HG03196 (cell line): ENCODE measurements around the gene ZBTB24.
A peak's percentile ranks its signal among the peaks of the same experiment; 100 is the strongest.

Source experiments
- ATAC-seq: cut with Tn5 transposase; IDR thresholded peaks from one replicate; pipeline ENCODE4 v1.9.1; 2021; ENCODE audit not compliant: unreplicated experiment

ZBTB24 gene

DNA sequence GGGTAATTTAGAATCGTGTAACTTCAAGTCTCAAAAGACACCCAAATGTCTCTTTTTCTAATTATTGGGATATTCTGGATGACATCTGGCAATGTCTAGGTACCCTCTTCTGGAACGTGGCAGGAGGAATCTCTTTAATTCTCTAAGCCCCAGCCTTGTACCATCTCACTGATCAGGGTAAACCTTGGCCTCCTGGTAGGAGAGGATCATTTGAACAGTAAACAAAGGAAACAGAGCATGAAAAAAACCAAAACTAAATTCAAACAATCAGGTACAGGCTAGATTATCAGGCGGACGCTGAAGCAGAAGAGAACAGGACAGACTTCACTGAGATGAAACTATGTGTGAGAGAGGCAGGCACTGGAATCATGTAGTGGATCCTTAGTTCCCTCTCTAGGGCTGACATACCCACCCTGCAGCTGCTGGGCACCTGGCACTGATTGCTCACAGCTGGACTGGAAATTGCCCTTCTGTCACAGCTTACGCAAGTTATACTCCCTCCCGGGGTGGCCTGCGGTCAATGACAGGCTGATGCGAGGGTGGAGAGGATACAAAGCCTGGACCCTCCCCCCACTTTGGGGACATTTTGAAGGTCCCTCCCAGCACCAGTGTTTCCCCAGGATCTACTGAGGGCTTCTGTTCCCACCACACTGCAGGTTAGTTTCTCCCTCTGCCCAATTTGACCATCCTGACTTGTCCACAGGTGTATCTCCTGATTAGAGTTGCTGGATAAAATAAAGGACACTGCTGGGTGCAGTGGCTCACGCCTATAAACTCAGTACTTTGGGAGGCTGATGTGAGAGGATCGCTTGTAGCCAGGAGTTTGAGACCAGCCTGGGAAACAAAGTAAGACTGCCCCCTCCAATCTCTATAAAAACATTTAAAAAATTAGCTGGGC lies 20.6 kb upstream of the ZBTB24 start:
- no peak for ATAC-seq

DNA sequence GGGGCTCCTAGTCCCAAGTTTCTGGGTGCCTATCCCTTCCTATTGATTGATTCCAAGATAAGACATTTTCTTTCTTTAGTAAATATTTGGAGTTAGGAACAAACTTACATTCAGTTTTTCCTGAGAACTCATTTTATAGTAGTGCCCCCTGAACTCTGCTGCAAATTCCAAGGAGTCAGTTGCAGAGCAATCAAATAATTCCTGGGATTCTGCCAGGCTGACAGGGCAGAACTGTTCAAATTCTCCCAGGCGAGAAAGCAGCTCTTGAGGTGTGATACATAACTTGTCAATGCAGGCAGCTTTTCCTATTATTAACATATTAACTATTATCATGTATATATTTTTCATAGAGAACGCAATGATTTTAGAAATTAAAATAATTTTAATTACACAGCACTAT lies 15.9 kb upstream of the ZBTB24 start:
- no peak for ATAC-seq

DNA sequence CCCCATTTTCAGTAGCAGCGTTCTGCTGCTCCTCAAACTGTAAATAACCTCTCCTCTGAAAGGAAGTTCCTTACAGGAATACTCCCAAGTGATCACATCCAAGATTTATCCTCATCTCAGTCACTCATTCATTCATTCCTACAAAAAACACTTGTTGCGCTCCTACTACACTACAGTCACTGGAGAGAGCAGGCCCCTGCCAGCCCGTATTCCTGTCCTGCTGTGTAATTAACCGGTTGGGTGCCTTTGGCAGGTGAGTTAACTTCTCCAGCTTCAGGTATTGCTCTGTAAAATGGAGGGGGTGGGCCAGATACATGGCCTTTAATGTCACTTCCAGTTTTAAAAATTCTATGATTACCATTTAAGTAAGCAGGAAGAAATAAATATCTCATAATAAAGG lies 15.0 kb upstream of the ZBTB24 start:
- ATAC-seq = no peak

DNA sequence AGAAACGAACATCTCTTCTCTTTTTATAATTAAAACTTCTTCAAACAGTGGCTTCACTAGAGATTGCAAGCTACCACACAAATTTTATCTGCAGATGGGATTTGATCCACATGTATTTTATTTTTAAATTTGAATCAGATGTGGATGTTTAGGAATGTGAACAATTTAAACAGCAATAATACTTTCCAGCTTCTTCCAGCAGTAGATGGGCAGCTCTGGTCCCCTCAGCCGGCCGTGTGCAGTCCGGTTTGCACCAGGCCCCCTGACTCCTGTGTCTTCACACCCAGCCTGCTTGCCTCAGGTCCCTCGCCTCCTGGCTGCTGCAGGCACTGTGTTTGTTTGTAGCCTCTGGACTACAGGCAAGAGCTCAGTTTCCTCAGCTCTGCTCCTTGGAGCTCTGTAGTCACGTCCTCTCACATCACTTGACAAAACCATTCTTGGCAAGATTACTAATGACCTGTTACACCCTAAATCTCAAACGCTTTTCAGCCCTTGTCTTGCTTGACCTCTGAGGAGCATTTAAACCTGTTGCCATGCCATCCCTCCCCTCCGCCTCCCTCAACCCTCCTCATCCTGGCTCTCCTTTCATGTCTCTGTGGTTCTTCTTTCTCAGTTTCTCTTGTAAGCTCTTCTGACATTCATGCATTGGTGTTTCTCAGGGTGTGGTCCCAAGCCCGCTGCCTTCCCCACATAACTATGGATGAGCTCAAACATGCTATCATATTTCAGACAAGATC lies 13.2 kb upstream of the ZBTB24 start:
- no peak for ATAC-seq

DNA sequence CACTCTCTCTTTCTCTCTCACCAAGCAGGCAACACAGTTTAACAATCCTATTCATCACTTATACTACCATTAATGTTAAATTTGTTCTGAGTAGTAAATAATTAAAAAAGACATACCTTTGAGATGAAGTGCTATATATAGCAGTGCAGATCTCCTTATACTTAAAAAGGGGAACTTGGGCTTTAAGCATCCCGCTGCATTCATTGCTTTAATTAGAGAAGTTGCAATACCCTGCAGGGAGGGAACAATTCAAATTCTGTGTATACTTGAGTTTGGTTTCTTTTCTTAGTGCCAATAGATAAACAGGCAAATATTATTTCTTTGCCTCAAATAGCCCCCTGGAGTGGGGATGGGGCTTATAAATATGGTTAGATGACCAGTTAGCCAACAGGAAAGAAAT lies 10.8 kb upstream of the ZBTB24 start:
- ATAC-seq = no peak

DNA sequence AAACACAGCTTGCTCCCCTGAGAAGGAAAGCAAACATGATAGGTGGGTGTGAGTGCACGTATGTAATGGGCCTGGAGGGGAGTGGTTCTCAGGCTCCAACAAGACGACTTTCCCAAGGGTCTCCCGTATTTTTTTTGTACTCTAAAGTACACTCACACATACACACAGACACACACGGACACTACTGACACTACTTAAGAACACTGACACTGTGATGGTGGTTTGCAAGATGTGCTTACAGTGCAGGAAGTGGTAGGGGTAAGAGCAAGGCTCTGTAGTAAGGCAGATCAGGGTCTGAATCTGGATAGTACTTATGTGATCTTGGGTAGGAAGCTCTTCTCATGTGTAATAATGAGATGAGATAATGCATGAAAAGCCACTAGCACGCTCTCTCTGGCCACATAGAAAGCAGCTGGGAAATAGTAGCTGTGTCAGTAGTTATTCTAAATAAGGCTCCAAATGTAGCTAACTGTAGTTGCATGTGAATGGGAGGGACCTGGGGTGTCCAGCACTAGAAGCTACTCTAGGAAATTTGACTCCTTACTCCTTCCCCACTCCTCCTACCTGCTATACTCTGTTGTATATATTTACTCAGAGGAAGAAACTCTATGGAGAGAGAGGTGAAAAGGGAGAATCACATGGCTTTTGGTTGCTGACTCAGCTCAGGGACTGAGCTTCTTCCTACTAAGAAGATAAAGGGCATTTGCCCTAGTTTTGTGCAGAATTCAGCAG lies 8.4 kb upstream of the ZBTB24 start:
- no peak for ATAC-seq

DNA sequence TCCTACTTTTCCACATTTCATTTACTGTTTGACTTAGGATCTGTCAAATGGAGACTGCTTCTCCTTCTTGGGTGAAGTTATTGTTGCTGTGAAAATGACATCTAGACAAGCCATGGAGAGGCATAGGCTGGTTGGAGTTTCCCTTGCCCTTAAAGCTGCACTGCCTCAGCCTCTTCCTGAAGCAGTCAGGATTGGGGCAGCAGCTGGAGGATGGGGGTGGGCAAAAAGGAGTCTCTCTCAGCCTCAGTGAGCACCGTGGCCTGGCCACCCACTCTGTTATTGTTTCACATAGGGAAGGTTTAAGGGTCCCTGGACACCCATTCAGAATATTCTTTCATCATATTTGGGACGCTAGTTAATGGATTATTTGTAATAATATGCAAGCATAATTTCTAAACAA lies 7.7 kb upstream of the ZBTB24 start:
- ATAC-seq = no peak

DNA sequence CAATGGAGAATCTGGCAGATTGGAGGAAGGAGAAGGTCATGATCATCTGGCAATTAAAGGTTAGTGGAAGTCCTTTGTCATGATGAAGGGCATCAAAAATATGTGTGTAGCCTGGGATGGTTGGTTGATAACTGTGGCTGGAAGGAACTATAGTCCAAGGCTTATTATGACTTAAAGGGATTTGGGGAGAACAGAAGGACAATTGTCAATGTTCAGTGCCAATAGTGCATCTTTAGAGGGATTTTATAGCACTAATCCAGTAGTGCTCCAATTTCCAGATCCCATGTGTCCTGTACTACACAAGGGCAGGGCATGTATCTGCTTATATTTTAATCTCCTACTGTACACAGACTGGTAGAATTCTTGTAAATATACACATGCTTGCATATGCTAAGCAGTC lies 5.0 kb upstream of the ZBTB24 start:
- no peak for ATAC-seq

DNA sequence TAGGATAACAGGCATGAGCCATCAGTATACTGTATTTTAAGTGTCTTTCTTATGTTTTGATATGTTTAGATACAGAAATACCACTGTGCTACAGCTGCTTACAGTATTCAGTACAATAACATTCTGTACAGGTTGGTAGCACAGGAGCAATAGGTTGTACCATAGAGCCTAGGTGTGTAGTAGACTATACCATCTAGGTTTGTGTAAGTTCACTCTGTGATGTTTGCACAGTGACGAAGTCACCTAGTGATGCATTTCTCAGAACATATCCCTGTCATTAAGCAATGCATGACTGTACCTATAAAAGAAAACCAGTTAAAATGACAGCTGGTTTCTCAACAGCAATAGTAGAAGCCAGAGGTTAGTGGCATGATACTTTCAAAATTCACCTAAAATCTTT lies 3.0 kb upstream of the ZBTB24 start:
- no peak for ATAC-seq

DNA sequence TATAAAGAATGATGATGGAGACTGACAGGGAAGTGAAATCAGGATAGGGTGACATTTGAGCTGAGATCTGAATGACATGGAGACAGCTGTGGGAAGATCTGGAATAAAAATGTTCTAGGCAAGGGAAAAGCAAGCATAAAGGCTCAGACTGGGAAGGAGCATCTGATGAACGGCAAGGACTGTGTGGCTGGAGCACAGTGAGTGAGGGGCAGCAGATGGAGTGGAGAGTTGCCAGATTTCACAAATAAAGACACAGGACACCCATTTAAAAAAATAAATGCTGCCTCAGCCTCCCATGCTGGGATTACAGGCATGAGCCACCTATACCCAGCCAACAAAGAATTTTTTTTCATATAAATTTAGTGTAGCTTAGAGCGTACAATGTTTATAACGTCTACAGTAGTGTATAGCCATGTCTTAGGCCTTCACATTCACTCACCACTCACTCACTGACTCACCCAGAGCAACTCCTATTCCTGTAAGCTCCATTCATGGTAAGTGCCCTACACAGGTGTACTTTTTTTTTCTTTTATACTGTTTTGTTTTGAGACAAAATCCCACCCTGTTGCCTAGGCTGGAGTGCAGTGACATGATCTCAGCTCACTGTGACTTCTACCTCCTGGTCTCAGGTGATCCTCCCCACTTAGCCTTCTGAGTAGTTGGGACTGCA lies 2.4 kb upstream of the ZBTB24 start:
- no peak for ATAC-seq

DNA sequence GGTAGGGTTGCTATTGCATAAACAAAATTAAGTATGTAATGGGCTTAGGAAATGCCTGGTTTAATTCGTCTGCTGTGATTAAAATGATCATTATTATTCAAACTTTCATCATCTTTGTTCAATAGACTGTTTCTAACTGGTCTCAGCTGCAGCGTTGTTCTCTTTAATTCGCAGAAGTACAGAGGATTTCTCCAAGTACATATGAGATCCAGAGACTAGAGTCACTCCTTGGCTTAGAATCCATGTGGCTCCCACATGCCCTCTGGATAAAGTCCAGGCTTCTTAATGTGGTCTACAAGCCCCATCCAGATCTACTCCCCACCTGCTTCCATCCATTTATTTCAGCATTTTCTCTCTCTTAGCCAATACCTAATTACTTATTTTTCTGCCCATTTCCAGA lies 1.1 kb upstream of the ZBTB24 start:
- no peak for ATAC-seq

DNA sequence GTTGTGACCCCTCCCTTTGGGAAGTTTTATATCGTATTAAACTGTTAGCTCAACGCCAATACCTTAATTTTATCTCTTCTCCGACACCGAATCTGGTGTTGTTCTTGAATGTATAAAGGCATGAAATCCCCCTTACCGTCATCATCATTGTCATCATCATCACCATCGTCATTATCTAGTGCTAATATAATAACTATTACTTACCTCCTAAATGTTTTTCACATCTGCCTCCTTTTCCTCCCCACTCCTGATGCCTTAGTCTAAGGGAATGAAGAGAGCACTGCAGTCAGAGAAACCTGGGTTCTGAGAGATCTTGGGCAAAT lies 677 bp upstream of the ZBTB24 start:
- peak; percentile 10 for ATAC-seq

DNA sequence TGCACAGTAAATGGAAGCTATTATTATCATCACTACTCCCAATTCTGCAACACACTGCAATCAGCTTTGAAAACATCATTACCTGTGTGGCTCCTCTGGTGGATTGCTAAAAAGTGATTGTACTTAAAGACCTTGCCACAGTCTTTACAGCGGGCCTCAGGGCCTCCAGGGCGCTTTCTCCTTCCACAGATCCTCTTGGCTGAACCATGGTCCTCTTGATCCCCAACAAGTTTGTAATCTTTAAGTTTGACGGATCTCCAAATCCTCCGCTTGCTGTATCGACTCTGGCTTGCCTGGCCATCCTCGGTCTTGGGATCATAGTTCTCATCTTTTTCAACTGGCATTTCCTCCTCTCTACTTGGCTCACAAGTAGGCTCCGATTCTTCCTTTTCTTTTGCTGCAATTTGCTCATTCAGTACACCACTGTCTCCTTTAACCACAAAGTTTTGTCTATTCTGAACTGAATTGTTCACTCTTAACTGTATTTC lies 2.0 kb downstream of the ZBTB24 start:
- no peak for ATAC-seq

DNA sequence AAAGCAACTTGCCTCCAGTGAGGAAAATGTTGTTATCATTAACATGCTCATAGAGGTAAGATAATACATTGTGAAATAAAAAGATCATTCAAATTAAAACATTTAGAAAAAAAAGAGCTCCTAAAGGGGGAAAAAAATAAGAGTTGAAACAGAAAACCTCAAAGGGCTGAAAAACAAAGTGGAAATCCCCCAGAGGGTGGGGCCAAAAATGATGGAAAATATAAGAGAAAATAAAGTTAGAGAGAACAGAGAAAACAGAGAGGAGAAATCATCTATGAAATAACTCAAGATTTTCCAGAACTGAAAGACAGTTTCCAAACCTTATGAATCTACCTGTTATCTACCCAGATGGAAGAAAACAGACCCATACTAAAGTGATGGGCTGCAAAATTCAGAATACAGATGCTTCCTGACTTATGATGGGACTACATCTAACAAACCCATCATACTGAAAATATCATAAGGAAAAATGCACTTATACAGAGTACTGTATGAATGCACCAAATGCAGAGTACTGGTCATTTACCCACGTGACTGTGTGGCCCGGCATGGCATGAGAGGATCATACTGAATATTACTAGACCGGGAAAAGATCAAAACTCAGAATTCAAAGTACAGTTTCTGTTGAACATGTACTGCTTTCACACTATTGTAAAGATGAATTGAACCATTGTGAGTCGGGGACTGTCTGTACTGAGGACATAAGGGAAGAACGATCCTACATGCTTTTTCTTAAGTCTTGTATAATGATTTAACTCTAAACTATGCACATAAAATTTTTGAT lies 4.0 kb downstream of the ZBTB24 start:
- ATAC-seq = no peak

DNA sequence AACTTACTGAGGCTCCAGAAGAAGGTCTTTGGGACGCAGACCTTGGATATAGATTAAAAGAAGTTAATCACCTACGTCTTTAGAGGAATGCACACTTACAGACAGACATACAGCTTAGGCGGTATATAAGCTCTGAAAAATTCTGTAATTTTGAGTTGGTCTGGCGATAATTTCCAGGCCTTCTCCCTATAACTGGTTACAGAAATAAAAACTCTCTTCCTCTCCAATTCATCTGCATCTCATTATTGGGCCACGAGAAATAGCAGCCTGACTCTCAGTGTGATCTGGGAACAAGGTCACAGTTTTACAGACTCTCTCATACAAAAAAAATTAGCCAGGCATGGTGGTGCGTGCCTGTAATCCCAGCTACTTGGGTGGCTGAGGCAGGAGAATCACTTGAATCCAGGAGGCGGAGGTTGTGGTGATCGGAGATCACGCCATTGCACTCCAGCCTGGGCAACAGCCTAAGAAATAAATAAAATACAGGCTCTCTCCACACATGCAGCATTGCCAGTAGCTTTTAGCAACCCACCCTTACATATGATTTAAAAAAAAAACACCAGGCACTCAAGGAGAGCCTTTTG lies 4.7 kb downstream of the ZBTB24 start:
- no peak for ATAC-seq

DNA sequence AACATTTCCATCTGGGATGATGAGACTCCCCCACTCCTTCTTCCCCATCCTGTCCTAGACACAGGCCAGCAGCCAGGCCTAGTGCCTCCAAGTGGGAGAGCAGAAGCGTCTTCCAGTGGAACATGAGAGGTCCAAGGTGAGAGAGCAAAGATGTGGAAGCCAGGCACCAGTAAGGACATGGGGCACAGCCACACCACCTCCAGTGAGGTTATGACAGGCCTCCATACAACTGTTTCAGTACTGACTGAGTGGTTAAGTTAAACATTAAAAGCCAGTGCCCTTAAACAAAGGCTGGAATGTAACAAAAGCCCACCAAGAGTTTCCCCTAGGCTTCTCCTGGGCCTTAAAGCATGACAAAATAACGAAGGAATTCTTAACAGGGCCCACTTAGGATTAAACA lies 5.3 kb downstream of the ZBTB24 start:
- ATAC-seq = peak; percentile 42

DNA sequence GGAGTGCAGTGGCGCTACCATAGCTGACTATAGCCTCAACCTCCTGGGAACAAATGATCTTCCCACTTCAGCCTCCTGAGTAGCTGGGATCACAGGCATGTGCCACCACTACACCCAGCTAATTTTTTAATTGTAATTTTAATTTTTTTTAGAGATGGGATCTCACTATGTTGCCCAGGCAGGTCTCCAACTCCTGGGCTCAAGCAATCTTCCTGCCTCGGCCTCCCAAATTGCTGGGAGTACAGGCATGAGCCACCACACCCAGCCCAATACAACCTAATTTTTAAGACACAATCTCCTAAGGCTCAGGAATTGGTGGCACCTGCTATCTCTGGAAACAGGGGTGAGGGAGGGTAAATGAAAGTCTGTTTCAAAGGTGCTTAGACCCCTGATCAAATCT lies 5.8 kb downstream of the ZBTB24 start:
- ATAC-seq = no peak

DNA sequence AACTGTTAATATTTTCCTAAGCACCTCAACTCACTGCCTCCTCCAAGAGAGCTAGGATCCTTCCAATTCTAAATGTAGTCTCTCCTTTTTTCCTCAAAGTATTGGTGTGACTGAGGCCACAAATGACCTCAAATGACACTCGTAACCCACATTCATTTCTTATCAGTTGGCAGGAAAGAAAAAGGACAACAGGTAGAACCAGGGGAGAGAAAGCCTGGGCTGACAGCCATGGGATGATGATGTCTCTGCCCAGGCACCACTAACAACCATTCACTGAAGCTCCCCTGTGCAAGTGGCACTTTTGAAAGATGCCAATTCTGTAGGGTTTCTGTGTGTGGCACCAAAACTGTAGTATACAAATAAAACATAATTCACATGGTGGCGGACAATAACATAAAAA lies 7.4 kb downstream of the ZBTB24 start:
- ATAC-seq = no peak

DNA sequence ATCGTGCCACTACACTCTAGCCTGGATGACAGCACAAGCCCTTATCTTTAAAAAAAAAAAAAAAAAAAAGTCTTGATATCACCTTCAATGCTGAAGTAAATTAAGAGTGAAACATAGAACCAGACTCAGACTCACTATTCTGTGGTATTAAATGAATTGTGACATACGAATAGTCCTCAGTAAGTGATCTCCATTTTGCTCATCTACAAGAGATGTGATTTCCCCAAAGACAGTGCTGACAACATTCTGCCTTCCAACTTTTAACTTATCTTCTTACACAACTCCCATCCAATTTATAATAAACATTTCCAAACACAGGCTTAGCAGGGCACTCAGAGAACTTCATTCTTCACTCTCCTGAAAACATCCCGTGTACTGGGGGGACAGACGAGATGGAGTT lies 8.0 kb downstream of the ZBTB24 start:
- ATAC-seq = no peak

DNA sequence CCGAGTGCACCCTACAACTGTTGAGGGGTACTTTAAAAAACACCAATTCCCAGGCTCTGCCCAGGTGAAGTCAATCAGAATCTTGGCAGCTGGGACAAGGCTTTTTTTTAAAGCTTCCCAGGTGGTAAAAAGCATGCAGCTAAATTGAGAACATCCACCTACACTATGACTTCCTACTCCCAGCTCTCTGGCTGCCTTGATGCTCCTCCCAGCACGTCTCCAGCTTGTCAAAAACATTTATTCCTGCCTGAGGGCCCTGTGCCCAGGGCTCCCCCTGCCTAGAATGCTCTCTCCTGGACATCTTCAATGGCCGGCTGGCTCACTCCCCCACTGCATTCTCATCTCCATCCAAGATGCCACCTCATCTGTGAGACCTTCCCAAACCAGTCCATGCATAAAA lies 9.9 kb downstream of the ZBTB24 start:
- no peak for ATAC-seq
